Hepatocyte (in vitro differentiated cells): Measurements from ENCODE around the gene DENND1A. TPM values are rescaled to one million over a fixed set of nuclear protein-coding genes. Genes with fewer than 3 reads are reported as not detected.

Source experiments
- DNase-seq: peaks from one replicate; pipeline ENCODE4 v3.0.0-alpha.2; 2016; ENCODE audit warnings: low spot score
- H2AFZ ChIP-seq: fragments of 200-600 bp; sonication (generic); 2 replicates; pipeline ENCODE4 v1.6.0; 2016; ENCODE audit warnings: antibody characterized with exemption, mild to moderate bottlenecking
- H3K27ac ChIP-seq: fragments of 200-600 bp; sonication (generic); 2 replicates; pipeline ENCODE4 v1.5.1; 2016; ENCODE audit warnings: mild to moderate bottlenecking
- H3K27me3 ChIP-seq: fragments of 200-600 bp; sonication (generic); 2 replicates; pipeline ENCODE4 v1.6.1; 2016
- H3K36me3 ChIP-seq: fragments of 200-600 bp; sonication (generic); replicated peaks from 2 replicates; pipeline ENCODE4 v1.5.1; 2016; ENCODE audit warnings: low read depth; ENCODE audit not compliant: insufficient read depth
- H3K4me1 ChIP-seq: fragments of 200-600 bp; sonication (generic); 2 replicates; pipeline ENCODE4 v1.5.1; 2016; ENCODE audit warnings: mild to moderate bottlenecking, moderate library complexity; ENCODE audit not compliant: insufficient read depth
- H3K4me2 ChIP-seq: fragments of 200-600 bp; sonication (generic); 2 replicates; pipeline ENCODE4 v1.6.0; 2016
- H3K4me3 ChIP-seq: fragments of 200-600 bp; sonication (generic); 2 replicates; pipeline ENCODE4 v1.5.1; 2016; ENCODE audit warnings: mild to moderate bottlenecking
- H3K79me2 ChIP-seq: fragments of 200-600 bp; sonication (generic); 2 replicates; pipeline ENCODE4 v1.6.0; 2017; ENCODE audit warnings: mild to moderate bottlenecking
- H3K9me2 ChIP-seq: fragments of 200-600 bp; sonication (generic); replicated peaks from 2 replicates; pipeline ENCODE4 v1.6.0; 2017; ENCODE audit warnings: mild to moderate bottlenecking; ENCODE audit not compliant: insufficient read depth
- H3K9me3 ChIP-seq: fragments of 200-600 bp; sonication (generic); 2 replicates; pipeline ENCODE4 v1.5.1; 2016; ENCODE audit warnings: low read depth, mild to moderate bottlenecking
- H4K20me1 ChIP-seq: fragments of 200-600 bp; sonication (generic); 2 replicates; pipeline ENCODE4 v1.6.0; 2016; ENCODE audit warnings: mild to moderate bottlenecking; ENCODE audit not compliant: insufficient read depth, poor library complexity, severe bottlenecking
- CTCF ChIP-seq: fragments of 200-600 bp; sonication (generic); IDR thresholded peaks from 2 replicates; pipeline ENCODE4 v1.5.1; 2016; ENCODE audit warnings: antibody characterized with exemption, mild to moderate bottlenecking; ENCODE audit not compliant: poor library complexity
- EZH2 ChIP-seq: fragments of 200-600 bp; sonication (generic); IDR thresholded peaks from 2 replicates; pipeline ENCODE4 v1.6.1; 2016; ENCODE audit warnings: antibody characterized with exemption, mild to moderate bottlenecking, borderline replicate concordance
- EZH2phosphoT487 ChIP-seq: fragments of 200-600 bp; sonication (generic); IDR thresholded peaks from one replicate; pipeline ENCODE4 v1.6.1; 2018; ENCODE audit warnings: antibody characterized with exemption, mild to moderate bottlenecking, low read depth, moderate library complexity; ENCODE audit not compliant: unreplicated experiment, severe bottlenecking
- WGBS: methylation state at CpG from one replicate; pipeline ENCODE4 v1.1.6; 2016; ENCODE audit warnings: low lambda C conversion rate; ENCODE audit errors: missing lambda C conversion rate; 5-methylcytosine and 5-hydroxymethylcytosine counted together
- polyA plus RNA-seq: library from polyadenylated mRNA; unstranded; fragments of >200 nt; fragmentation: Nextera tagmentation; extraction: Ambion mirVana; gene quantifications from 2 replicates; pipeline ENCODE4 v1.2.1, GENCODE V29; 2016
- total RNA-seq: library from RNA; depleted of rRNA; stranded (reverse); fragments of >200 nt; gene quantifications from 2 replicates; pipeline ENCODE4 v1.2.3, GENCODE V29; 2014

The DENND1A gene
- total and polyA plus RNA-seq, 2 experiments from 2014 or later = 24.0 to 28.9 TPM

- no peak overlapping the region for H2AFZ ChIP-seq
- no peak overlapping the region for H3K4me3 ChIP-seq
- H3K36me3 ChIP-seq = no peaks in the 10 kb centered on the region
- H3K9me2 ChIP-seq = no peaks in the 10 kb centered on the region
- no peaks in the 10 kb centered on the region for H3K27me3 ChIP-seq
- no peaks in the 10 kb centered on the region for H3K79me2 ChIP-seq
- H4K20me1 ChIP-seq = no peaks in the 10 kb centered on the region
- H3K4me1 ChIP-seq = no peaks in the 10 kb centered on the region
- WGBS = 60% methylated on average over 4 of the region's 4 CpGs
- no peaks in the 10 kb centered on the region for H3K9me3 ChIP-seq
- DNase-seq = no peak
- H3K4me2 ChIP-seq = no peak overlapping the region
- no peak overlapping the region for H3K27ac ChIP-seq
- TF ChIP-seq EZH2phosphoT487 = no peak
- TF ChIP-seq CTCF = no peak
- TF ChIP-seq EZH2 = no peak
These were observed 491.1 kb downstream of the DENND1A start for GRCh38 chr9:123438821-123439220.

GRCh38 chr9:123438321-123438720, 491.6 kb downstream of the DENND1A start:
- H2AFZ ChIP-seq = no peak overlapping the region

GRCh38 chr9:123437201-123437600, 492.7 kb downstream of the DENND1A start:
- Histone ChIP-seq H3K4me3 (no peak overlapping the region), H3K4me2 (no peak overlapping the region), H3K9me2 (no peaks in the 10 kb centered on the region), H4K20me1 (no peaks in the 10 kb centered on the region), H3K79me2 (no peaks in the 10 kb centered on the region), H2AFZ (no peak overlapping the region), H3K27ac (no peak overlapping the region), H3K36me3 (no peaks in the 10 kb centered on the region), H3K27me3 (no peaks in the 10 kb centered on the region), H3K9me3 (no peaks in the 10 kb centered on the region), H3K4me1 (no peaks in the 10 kb centered on the region)
- no peak for DNase-seq
- 94% methylated on average over 8 of the region's 8 CpGs for WGBS
- no peak for TF ChIP-seq CTCF
- TF ChIP-seq EZH2 = no peak
- TF ChIP-seq EZH2phosphoT487 = no peak

More at GRCh38 chr9:123438321-123438720, 491.6 kb downstream of the DENND1A start:
- H3K4me2 ChIP-seq = no peak overlapping the region
- no peak for TF ChIP-seq EZH2
- TF ChIP-seq CTCF = no peak
- no peak for TF ChIP-seq EZH2phosphoT487
- H3K4me3 ChIP-seq = no peak overlapping the region
- H3K9me2 ChIP-seq = no peaks in the 10 kb centered on the region
- H4K20me1 ChIP-seq = no peaks in the 10 kb centered on the region
- H3K27me3 ChIP-seq = no peaks in the 10 kb centered on the region
- H3K4me1 ChIP-seq = no peaks in the 10 kb centered on the region
- no peak for DNase-seq
- H3K36me3 ChIP-seq = no peaks in the 10 kb centered on the region
- no peaks in the 10 kb centered on the region for H3K9me3 ChIP-seq
- H3K79me2 ChIP-seq = no peaks in the 10 kb centered on the region
- H3K27ac ChIP-seq = no peak overlapping the region
- 45% methylated on average over 8 of the region's 8 CpGs for WGBS

- Histone ChIP-seq H3K27me3 (no peaks in the 10 kb centered on the region), H3K9me3 (no peaks in the 10 kb centered on the region), H3K27ac (no peak overlapping the region), H2AFZ (no peak overlapping the region), H3K4me2 (no peak overlapping the region), H3K36me3 (no peaks in the 10 kb centered on the region), H3K79me2 (no peaks in the 10 kb centered on the region), H3K4me1 (no peaks in the 10 kb centered on the region), H3K9me2 (no peaks in the 10 kb centered on the region), H3K4me3 (no peak overlapping the region), H4K20me1 (no peaks in the 10 kb centered on the region)
- TF ChIP-seq EZH2 (no peak), EZH2phosphoT487 (no peak), CTCF (no peak)
- WGBS = 90% methylated on average over 2 of the region's 2 CpGs
- DNase-seq = no peak
These were observed 494.5 kb downstream of the DENND1A start for GRCh38 chr9:123435471-123435870.
